Measurements from ENCODE around the gene SLC38A4. TPM values are rescaled to one million over a fixed set of nuclear protein-coding genes. Genes with fewer than 3 reads are reported as not detected.

The SLC38A4 gene
- polyA plus RNA-seq, 3 donors, result 27.5 to 32.1 (median 28.3) TPM

GRCh38 chr12:46818642-46819041 is 7.2 kb downstream of the SLC38A4 start:
- no peak for DNase-seq

- DNase-seq, result peak; percentile 9
Observed at GRCh38 chr12:46815809-46816208, 10.0 kb downstream of the SLC38A4 start.

GRCh38 chr12:46814143-46814542 is 11.7 kb downstream of the SLC38A4 start:
- no peak for DNase-seq

- DNase-seq, result no peak
Observed at GRCh38 chr12:46811185-46811584, 14.6 kb downstream of the SLC38A4 start.

GRCh38 chr12:46808955-46809697 is 16.7 kb downstream of the SLC38A4 start:
- no peak for DNase-seq

- DNase-seq, result no peak
Observed at GRCh38 chr12:46808317-46808716, 17.5 kb downstream of the SLC38A4 start.

GRCh38 chr12:46804054-46804453 is 21.7 kb downstream of the SLC38A4 start:
- no peak for DNase-seq

- no peak for DNase-seq
Observed at GRCh38 chr12:46803517-46803916, 22.3 kb downstream of the SLC38A4 start.

GRCh38 chr12:46801293-46801692 is 24.5 kb downstream of the SLC38A4 start:
- no peak for DNase-seq

- DNase-seq, result no peak
Observed at GRCh38 chr12:46800160-46800559, 25.6 kb downstream of the SLC38A4 start.

GRCh38 chr12:46798648-46799047 is 27.1 kb downstream of the SLC38A4 start:
- DNase-seq, result no peak

- DNase-seq, result no peak
Observed at GRCh38 chr12:46798056-46798455, 27.7 kb downstream of the SLC38A4 start.

- no peak for DNase-seq
Observed at GRCh38 chr12:46795988-46796387, 29.8 kb downstream of the SLC38A4 start.

GRCh38 chr12:46794593-46795190 is 31.1 kb downstream of the SLC38A4 start:
- DNase-seq, result no peak

- DNase-seq, result no peak
Observed at GRCh38 chr12:46792925-46793324, 32.9 kb downstream of the SLC38A4 start.

GRCh38 chr12:46790066-46790465 is 35.7 kb downstream of the SLC38A4 start:
- no peak for DNase-seq

- DNase-seq, result no peak
Observed at GRCh38 chr12:46788072-46788887, 37.5 kb downstream of the SLC38A4 start.

GRCh38 chr12:46787496-46788055 is 38.2 kb downstream of the SLC38A4 start:
- no peak for DNase-seq

GRCh38 chr12:46786774-46787173 is 39.0 kb downstream of the SLC38A4 start:
- DNase-seq, result no peak

- no peak for DNase-seq
Observed at GRCh38 chr12:46785382-46785781, 40.4 kb downstream of the SLC38A4 start.

GRCh38 chr12:46783871-46784270 is 41.9 kb downstream of the SLC38A4 start:
- no peak for DNase-seq

- DNase-seq, result no peak
Observed at GRCh38 chr12:46779879-46780278, 45.9 kb downstream of the SLC38A4 start.

- no peak for DNase-seq
Observed at GRCh38 chr12:46779063-46779462, 46.7 kb downstream of the SLC38A4 start.
